K562 (cell line): ENCODE data around the gene PFKL. TPM values are rescaled to one million over a fixed set of nuclear protein-coding genes. Genes with fewer than 3 reads are reported as not detected.

Experiments used
- CBX1 ChIP-seq: sonication (generic); IDR thresholded peaks from 2 replicates; pipeline ENCODE4 v1.6.1; 2016; ENCODE audit warnings: antibody characterized with exemption, low read depth, mild to moderate bottlenecking
- CCAR2 ChIP-seq: fragments of 200-400 bp; formaldehyde crosslinking; IDR thresholded peaks from 2 replicates; pipeline ENCODE4 v1.6.1; 2017; ENCODE audit warnings: mild to moderate bottlenecking, low read depth, low read length
- HNRNPK ChIP-seq: fragments of 200-400 bp; formaldehyde crosslinking; IDR thresholded peaks from one replicate; pipeline ENCODE4 v1.6.1; 2018; ENCODE audit warnings: mild to moderate bottlenecking, low read depth, low read length; ENCODE audit not compliant: poor library complexity, severe bottlenecking
- MIER1 ChIP-seq: fragments of 450-650 bp; IDR thresholded peaks from 2 replicates; pipeline ENCODE4 v1.6.1; 2016; ENCODE audit warnings: antibody characterized with exemption, mild to moderate bottlenecking, low read depth
- NCOA4 ChIP-seq: fragments of 450-650 bp; IDR thresholded peaks from 2 replicates; pipeline ENCODE4 v1.6.1; 2018; ENCODE audit warnings: mild to moderate bottlenecking; ENCODE audit not compliant: partially characterized antibody
- OTX1 ChIP-seq: fragments of 450-650 bp; formaldehyde crosslinking; IDR thresholded peaks from 2 replicates; pipeline ENCODE4 v1.4.0; 2022; ENCODE audit warnings: mild to moderate bottlenecking
- RNF219 ChIP-seq: fragments of 250-450 bp; sonication (Bioruptor Pico); IDR thresholded peaks from 2 replicates; pipeline ENCODE4 v1.5.0; 2022; ENCODE audit warnings: mild to moderate bottlenecking
- RUNX1 ChIP-seq: sonication (generic); IDR thresholded peaks from 2 replicates; pipeline ENCODE4 v1.6.1; 2016; ENCODE audit warnings: antibody characterized with exemption, low read depth
- SOX6 ChIP-seq: fragments of 450-650 bp; IDR thresholded peaks from 2 replicates; pipeline ENCODE4 v1.6.1; 2014; ENCODE audit warnings: mild to moderate bottlenecking
- U2AF2 ChIP-seq: fragments of 200-400 bp; formaldehyde crosslinking; optimal IDR thresholded peaks from 2 replicates; pipeline ENCODE3; 2017; ENCODE audit warnings: low read depth, mild to moderate bottlenecking, low read length
- ZBTB8A ChIP-seq: fragments of 450-650 bp; IDR thresholded peaks from 2 replicates; pipeline ENCODE4 v1.6.1; 2018; ENCODE audit warnings: mild to moderate bottlenecking, moderate library complexity; ENCODE audit not compliant: partially characterized antibody
- ZFPM2 ChIP-seq: fragments of 250-450 bp; sonication (Bioruptor Pico); IDR thresholded peaks from 2 replicates; pipeline ENCODE4 v1.5.1; 2022; ENCODE audit warnings: mild to moderate bottlenecking
- ZNF3 ChIP-seq: fragments of 250-450 bp; sonication (Bioruptor Pico); IDR thresholded peaks from 2 replicates; pipeline ENCODE4 v1.5.0; 2021; ENCODE audit warnings: mild to moderate bottlenecking, moderate library complexity
- ZNF316 ChIP-seq: fragments of 450-650 bp; IDR thresholded peaks from 2 replicates; pipeline ENCODE4 v1.6.1; 2016
- ZNF354B ChIP-seq: fragments of 250-450 bp; sonication (Bioruptor Pico); IDR thresholded peaks from 2 replicates; pipeline ENCODE4 v1.4.0; 2020
- ZNF695 ChIP-seq: fragments of 450-650 bp; formaldehyde crosslinking; IDR thresholded peaks from 2 replicates; pipeline ENCODE4 v1.4.0; 2020; ENCODE audit warnings: mild to moderate bottlenecking, moderate library complexity
- polyA plus RNA-seq, 8 experiments: library from polyadenylated mRNA; depleted of rRNA in 4 of 8; stranded (reverse) in 5 of 8; unstranded in 3 of 8; fragments of >200 nt; fragmentation: Nextera tagmentation in 2 of 8; fragmentation: Illumina TruSeq in 1 of 8; extraction: Ambion mirVana in 2 of 8; extraction: Trizol in 1 of 8; gene quantifications; 2 replicates each; pipeline versions ENCODE4 v1.2.1 to v1.2.3, GENCODE V29; 2011 to 2014; ENCODE audit warnings: inconsistent platforms in 1 of 8, missing spikeins in 1 of 8
- total RNA-seq, 7 experiments: library from RNA; depleted of rRNA in 6 of 7; stranded (reverse); fragments of >200 nt in 6 of 7; fragmentation: Illumina TruSeq in 2 of 7; extraction: Trizol in 2 of 7; gene quantifications; 2 replicates each; pipeline versions ENCODE4 v1.2.1 to v1.2.3, GENCODE V29; 2011 to 2021; ENCODE audit warnings: low replicate concordance in 1 of 7
- TF ChIP-seq, protein P1 (sequence below): fragments of 200-800 bp; sonication (Bioruptor generic); IDR thresholded peaks from 2 replicates; pipeline ENCODE4 v1.6.1; 2017; ENCODE audit warnings: missing genetic modification characterization, missing compliant biosample characterization
- TF ChIP-seq, protein P2 (sequence below): fragments of 450-650 bp; IDR thresholded peaks from 2 replicates; pipeline ENCODE4 v1.6.1; 2016; ENCODE audit warnings: missing biosample characterization, missing genetic modification characterization
- TF ChIP-seq, protein P3 (sequence below): fragments of 450-650 bp; IDR thresholded peaks from 2 replicates; pipeline ENCODE4 v1.6.1; 2016
- TF ChIP-seq, protein P4 (sequence below): sonication (generic); formaldehyde crosslinking; IDR thresholded peaks from 2 replicates; pipeline ENCODE4 v1.8.0; 2022; ENCODE audit warnings: missing genetic modification reagents, mild to moderate bottlenecking, moderate library complexity, borderline replicate concordance
- TF ChIP-seq, protein P5 (sequence below): fragments of 450-650 bp; conservative IDR thresholded peaks from 2 replicates; pipeline ENCODE4 v1.6.1; 2016; ENCODE audit warnings: missing genetic modification characterization, low read depth, mild to moderate bottlenecking, missing compliant biosample characterization, moderate library complexity

Gene PFKL
- total and polyA plus RNA-seq, 9 of the 15 experiments (the other 6 are each of a cell fraction or from before 2014, with no cell fraction given) = 1.1 to 124 (median 45.6) TPM

- TF ChIP-seq, protein P1, sequence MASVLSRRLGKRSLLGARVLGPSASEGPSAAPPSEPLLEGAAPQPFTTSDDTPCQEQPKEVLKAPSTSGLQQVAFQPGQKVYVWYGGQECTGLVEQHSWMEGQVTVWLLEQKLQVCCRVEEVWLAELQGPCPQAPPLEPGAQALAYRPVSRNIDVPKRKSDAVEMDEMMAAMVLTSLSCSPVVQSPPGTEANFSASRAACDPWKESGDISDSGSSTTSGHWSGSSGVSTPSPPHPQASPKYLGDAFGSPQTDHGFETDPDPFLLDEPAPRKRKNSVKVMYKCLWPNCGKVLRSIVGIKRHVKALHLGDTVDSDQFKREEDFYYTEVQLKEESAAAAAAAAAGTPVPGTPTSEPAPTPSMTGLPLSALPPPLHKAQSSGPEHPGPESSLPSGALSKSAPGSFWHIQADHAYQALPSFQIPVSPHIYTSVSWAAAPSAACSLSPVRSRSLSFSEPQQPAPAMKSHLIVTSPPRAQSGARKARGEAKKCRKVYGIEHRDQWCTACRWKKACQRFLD = no peak
- TF ChIP-seq, protein P2, sequence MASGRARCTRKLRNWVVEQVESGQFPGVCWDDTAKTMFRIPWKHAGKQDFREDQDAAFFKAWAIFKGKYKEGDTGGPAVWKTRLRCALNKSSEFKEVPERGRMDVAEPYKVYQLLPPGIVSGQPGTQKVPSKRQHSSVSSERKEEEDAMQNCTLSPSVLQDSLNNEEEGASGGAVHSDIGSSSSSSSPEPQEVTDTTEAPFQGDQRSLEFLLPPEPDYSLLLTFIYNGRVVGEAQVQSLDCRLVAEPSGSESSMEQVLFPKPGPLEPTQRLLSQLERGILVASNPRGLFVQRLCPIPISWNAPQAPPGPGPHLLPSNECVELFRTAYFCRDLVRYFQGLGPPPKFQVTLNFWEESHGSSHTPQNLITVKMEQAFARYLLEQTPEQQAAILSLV (tag) = no peak
- TF ChIP-seq U2AF2 (no peak), CBX1 (no peak), HNRNPK (no peak), ZNF354B (CRISPR knock-in tag) (no peak), ZNF695 (CRISPR knock-in tag) (no peak), CCAR2 (no peak), RNF219 (no peak), ZFPM2 (CRISPR knock-in tag) (no peak), OTX1 (CRISPR knock-in tag) (0 out of 2 replicates have a peak, but pooled peaks have one; percentile 25), ZNF3 (CRISPR knock-in tag) (no peak), ZBTB8A (no peak), MIER1 (no peak), RUNX1 (no peak), ZNF316 (no peak), SOX6 (no peak), NCOA4 (no peak)
- TF ChIP-seq, protein P3, sequence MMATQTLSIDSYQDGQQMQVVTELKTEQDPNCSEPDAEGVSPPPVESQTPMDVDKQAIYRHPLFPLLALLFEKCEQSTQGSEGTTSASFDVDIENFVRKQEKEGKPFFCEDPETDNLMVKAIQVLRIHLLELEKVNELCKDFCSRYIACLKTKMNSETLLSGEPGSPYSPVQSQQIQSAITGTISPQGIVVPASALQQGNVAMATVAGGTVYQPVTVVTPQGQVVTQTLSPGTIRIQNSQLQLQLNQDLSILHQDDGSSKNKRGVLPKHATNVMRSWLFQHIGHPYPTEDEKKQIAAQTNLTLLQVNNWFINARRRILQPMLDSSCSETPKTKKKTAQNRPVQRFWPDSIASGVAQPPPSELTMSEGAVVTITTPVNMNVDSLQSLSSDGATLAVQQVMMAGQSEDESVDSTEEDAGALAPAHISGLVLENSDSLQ = no peak
- TF ChIP-seq, protein P4, sequence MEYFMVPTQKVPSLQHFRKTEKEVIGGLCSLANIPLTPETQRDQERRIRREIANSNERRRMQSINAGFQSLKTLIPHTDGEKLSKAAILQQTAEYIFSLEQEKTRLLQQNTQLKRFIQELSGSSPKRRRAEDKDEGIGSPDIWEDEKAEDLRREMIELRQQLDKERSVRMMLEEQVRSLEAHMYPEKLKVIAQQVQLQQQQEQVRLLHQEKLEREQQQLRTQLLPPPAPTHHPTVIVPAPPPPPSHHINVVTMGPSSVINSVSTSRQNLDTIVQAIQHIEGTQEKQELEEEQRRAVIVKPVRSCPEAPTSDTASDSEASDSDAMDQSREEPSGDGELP = no peak
- TF ChIP-seq, protein P5, sequence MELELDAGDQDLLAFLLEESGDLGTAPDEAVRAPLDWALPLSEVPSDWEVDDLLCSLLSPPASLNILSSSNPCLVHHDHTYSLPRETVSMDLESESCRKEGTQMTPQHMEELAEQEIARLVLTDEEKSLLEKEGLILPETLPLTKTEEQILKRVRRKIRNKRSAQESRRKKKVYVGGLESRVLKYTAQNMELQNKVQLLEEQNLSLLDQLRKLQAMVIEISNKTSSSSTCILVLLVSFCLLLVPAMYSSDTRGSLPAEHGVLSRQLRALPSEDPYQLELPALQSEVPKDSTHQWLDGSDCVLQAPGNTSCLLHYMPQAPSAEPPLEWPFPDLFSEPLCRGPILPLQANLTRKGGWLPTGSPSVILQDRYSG (tag) = no peak
These were observed 38.4 kb downstream of the PFKL start (continued) for GRCh38 chr21:44337941-44338895.
